Neural cell (in vitro differentiated cells): ENCODE data around the gene AFMID.

Experiments
- POLR2AphosphoS5 ChIP-seq: IDR thresholded peaks from 2 replicates; pipeline ENCODE4 v1.6.1; 2012
- SMC3 ChIP-seq: fragments of 450-650 bp; conservative IDR thresholded peaks from 2 replicates; pipeline ENCODE4 v1.6.1; 2014; ENCODE audit warnings: antibody characterized with exemption, mild to moderate bottlenecking, moderate library complexity; ENCODE audit not compliant: poor library complexity
- TF ChIP-seq, protein P1 (sequence below): fragments of 450-650 bp; IDR thresholded peaks from 2 replicates; pipeline ENCODE4 v1.5.1; 2014; ENCODE audit warnings: antibody characterized with exemption, mild to moderate bottlenecking, moderate library complexity; ENCODE audit not compliant: poor library complexity, severe bottlenecking

DNA sequence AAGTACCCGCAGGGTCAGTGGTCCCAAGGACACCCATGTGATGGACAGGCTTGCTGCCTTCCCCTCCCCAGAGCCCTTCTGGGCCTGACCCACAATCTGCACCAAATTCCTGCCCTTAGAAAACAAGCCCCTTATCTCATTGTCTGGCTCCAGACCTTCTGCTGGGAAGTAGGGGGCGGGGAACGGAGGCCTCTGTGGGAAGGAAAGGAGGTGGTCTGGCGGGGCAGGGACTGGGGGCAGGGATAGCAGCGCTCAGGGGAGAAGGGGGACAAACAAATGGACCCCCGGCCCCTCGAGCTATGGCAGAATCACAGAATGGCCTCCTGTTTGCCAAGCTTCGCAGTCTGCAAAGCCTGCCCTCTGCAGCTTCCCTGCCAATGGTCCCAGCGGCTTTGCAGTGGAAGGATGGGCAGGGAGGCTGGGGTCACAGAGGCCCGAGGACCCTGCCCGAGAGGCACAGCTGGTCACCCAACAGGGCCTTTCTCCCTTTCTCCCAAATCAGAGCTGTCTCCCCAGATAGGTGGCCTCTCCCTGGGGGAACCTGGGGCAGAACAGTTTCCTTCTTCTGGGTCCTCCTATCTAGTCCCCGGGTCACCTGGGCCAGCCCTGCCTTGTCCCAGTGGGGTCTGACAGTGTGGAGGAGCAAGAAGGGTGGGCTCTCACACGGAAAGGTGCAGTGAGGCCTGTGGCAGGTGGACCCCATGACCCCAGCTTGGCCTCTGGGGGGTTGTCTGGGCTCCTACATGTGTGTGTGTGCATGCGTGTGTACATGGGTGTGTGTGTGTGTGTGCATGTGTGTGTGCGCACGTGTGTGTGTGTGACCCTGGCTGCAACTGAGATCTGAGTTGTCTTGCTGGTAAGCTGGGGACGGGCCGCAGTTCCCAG, 69.8 kb downstream of the AFMID start:
- no peak for TF ChIP-seq POLR2AphosphoS5
- TF ChIP-seq, protein P1, sequence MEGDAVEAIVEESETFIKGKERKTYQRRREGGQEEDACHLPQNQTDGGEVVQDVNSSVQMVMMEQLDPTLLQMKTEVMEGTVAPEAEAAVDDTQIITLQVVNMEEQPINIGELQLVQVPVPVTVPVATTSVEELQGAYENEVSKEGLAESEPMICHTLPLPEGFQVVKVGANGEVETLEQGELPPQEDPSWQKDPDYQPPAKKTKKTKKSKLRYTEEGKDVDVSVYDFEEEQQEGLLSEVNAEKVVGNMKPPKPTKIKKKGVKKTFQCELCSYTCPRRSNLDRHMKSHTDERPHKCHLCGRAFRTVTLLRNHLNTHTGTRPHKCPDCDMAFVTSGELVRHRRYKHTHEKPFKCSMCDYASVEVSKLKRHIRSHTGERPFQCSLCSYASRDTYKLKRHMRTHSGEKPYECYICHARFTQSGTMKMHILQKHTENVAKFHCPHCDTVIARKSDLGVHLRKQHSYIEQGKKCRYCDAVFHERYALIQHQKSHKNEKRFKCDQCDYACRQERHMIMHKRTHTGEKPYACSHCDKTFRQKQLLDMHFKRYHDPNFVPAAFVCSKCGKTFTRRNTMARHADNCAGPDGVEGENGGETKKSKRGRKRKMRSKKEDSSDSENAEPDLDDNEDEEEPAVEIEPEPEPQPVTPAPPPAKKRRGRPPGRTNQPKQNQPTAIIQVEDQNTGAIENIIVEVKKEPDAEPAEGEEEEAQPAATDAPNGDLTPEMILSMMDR: no peak
- TF ChIP-seq SMC3: no peak
